WTC11 (cell line): Measurements from ENCODE around the gene CTDP1. TPM values are rescaled to one million over a fixed set of nuclear protein-coding genes. Genes with fewer than 3 reads are reported as not detected.

Source experiments
- ATAC-seq: fragments of 200-7000 bp; cut with Tn5 transposase; 2 replicates; pipeline ENCODE4 v1.10.0; 2021; ENCODE audit warnings: mild to moderate bottlenecking, moderate library complexity
- CTCF ChIA-PET: fragments of 300-600 bp; sonication (Branson Sonifier 250); formaldehyde crosslinking; loops from one replicate; lab custom pipeline; 2021; ENCODE audit warnings: antibody characterized with exemption; lab: Charles Lee
- POLR2A ChIA-PET: fragments of 350-600 bp; sonication (Branson Sonifier 250); formaldehyde crosslinking; loops from one replicate; lab custom pipeline; 2021; ENCODE audit warnings: antibody characterized with exemption; lab: Charles Lee
- DNase-seq: peaks from one replicate; pipeline ENCODE4 v3.0.0; 2021; ENCODE audit warnings: low spot score
- H3K27ac Mint-ChIP-seq: 2 replicates; pipeline ENCODE4 v1.8.0; 2021; ENCODE audit warnings: mixed read lengths
- H3K27me3 Mint-ChIP-seq: 2 replicates; pipeline ENCODE4 v1.8.0; 2021; ENCODE audit warnings: low read depth, mild to moderate bottlenecking, moderate library complexity, mixed read lengths
- H3K36me3 Mint-ChIP-seq: 2 replicates; pipeline ENCODE4 v1.8.0; 2021; ENCODE audit warnings: mixed read lengths
- H3K4me1 Mint-ChIP-seq: 2 replicates; pipeline ENCODE4 v1.8.0; 2022; ENCODE audit warnings: mixed read lengths
- H3K4me3 Mint-ChIP-seq: 2 replicates; pipeline ENCODE4 v1.8.0; 2021; ENCODE audit warnings: mild to moderate bottlenecking, moderate library complexity, mixed read lengths
- H3K9me3 Mint-ChIP-seq: 2 replicates; pipeline ENCODE4 v1.8.0; 2021; ENCODE audit warnings: mixed read lengths
- CBFB ChIP-seq: sonication (generic); formaldehyde crosslinking; IDR thresholded peaks from 2 replicates; pipeline ENCODE4 v1.8.1; 2022; ENCODE audit warnings: mild to moderate bottlenecking, low read depth, missing genetic modification reagents
- E2F1 ChIP-seq: sonication (generic); formaldehyde crosslinking; IDR thresholded peaks from 2 replicates; pipeline ENCODE4 v1.8.0; 2022; ENCODE audit warnings: mild to moderate bottlenecking, missing genetic modification reagents
- ELF4 ChIP-seq: sonication (generic); formaldehyde crosslinking; IDR thresholded peaks from 2 replicates; pipeline ENCODE4 v1.8.1; 2022; ENCODE audit warnings: low read depth, mild to moderate bottlenecking, moderate library complexity, missing genetic modification reagents
- ERG ChIP-seq: fragments of 250-450 bp; sonication (Bioruptor Pico); IDR thresholded peaks from 2 replicates; pipeline ENCODE4 v1.8.0; 2021; ENCODE audit warnings: mild to moderate bottlenecking
- ESRRA ChIP-seq: sonication (generic); formaldehyde crosslinking; IDR thresholded peaks from 2 replicates; pipeline ENCODE4 v1.8.1; 2022; ENCODE audit warnings: mild to moderate bottlenecking, missing genetic modification reagents, borderline replicate concordance
- ETV6 ChIP-seq: sonication (generic); formaldehyde crosslinking; IDR thresholded peaks from 2 replicates; pipeline ENCODE4 v1.8.1; 2022; ENCODE audit warnings: mild to moderate bottlenecking, missing genetic modification reagents
- IRF2 ChIP-seq: sonication (generic); formaldehyde crosslinking; IDR thresholded peaks from 2 replicates; pipeline ENCODE4 v1.8.0; 2022; ENCODE audit warnings: low read depth, missing genetic modification reagents, borderline replicate concordance
- JUN ChIP-seq: sonication (generic); formaldehyde crosslinking; IDR thresholded peaks from 2 replicates; pipeline ENCODE4 v1.8.0; 2023; ENCODE audit warnings: mild to moderate bottlenecking, missing genetic modification reagents
- NR1H2 ChIP-seq: sonication (generic); formaldehyde crosslinking; IDR thresholded peaks from 2 replicates; pipeline ENCODE4 v1.9.0; 2021; ENCODE audit warnings: mild to moderate bottlenecking, moderate library complexity, missing genetic modification reagents
- PRDM15 ChIP-seq: sonication (generic); formaldehyde crosslinking; IDR thresholded peaks from 2 replicates; pipeline ENCODE4 v1.8.0; 2022; ENCODE audit warnings: missing genetic modification reagents
- PRRX2 ChIP-seq: fragments of 250-450 bp; sonication (Bioruptor Pico); IDR thresholded peaks from 2 replicates; pipeline ENCODE4 v1.8.0; 2021; ENCODE audit warnings: mild to moderate bottlenecking
- RORB ChIP-seq: fragments of 250-450 bp; sonication (Bioruptor Pico); IDR thresholded peaks from 2 replicates; pipeline ENCODE4 v1.9.0; 2021; ENCODE audit warnings: mild to moderate bottlenecking
- TCF7 ChIP-seq: sonication (generic); formaldehyde crosslinking; IDR thresholded peaks from 2 replicates; pipeline ENCODE4 v1.8.0; 2022; ENCODE audit warnings: mild to moderate bottlenecking, low read depth, missing genetic modification reagents, moderate library complexity
- TEAD4 ChIP-seq: sonication (generic); formaldehyde crosslinking; IDR thresholded peaks from 2 replicates; pipeline ENCODE4 v1.8.0; 2022; ENCODE audit warnings: mild to moderate bottlenecking, missing genetic modification reagents
- ZNF317 ChIP-seq: sonication (generic); formaldehyde crosslinking; IDR thresholded peaks from 2 replicates; pipeline ENCODE4 v1.8.1; 2023; ENCODE audit warnings: low read depth, mild to moderate bottlenecking, moderate library complexity, missing genetic modification reagents, borderline replicate concordance
- ZNF416 ChIP-seq: fragments of 250-450 bp; sonication (Bioruptor Pico); IDR thresholded peaks from 2 replicates; pipeline ENCODE4 v1.9.0; 2021; ENCODE audit warnings: mild to moderate bottlenecking, inconsistent platforms
- ZNF423 ChIP-seq: fragments of 250-450 bp; sonication (Bioruptor Pico); IDR thresholded peaks from 2 replicates; pipeline ENCODE4 v2.1.2; 2022; ENCODE audit warnings: mild to moderate bottlenecking, moderate library complexity
- total RNA-seq: library from RNA; stranded (reverse); gene quantifications from 3 replicates; pipeline ENCODE4 v1.2.3, GENCODE V29; 2021
- TF ChIP-seq, protein P1 (sequence below): sonication (generic); formaldehyde crosslinking; IDR thresholded peaks from 2 replicates; pipeline ENCODE4 v1.8.1; 2022; ENCODE audit warnings: mild to moderate bottlenecking, missing genetic modification reagents, moderate library complexity, borderline replicate concordance
- TF ChIP-seq, protein P2 (sequence below): sonication (generic); formaldehyde crosslinking; IDR thresholded peaks from 2 replicates; pipeline ENCODE4 v1.8.0; 2022; ENCODE audit warnings: mild to moderate bottlenecking, missing genetic modification reagents
- TF ChIP-seq, protein P3 (sequence below): fragments of 200-600 bp; IDR thresholded peaks from 2 replicates; pipeline ENCODE4 v1.8.0; 2022; ENCODE audit warnings: antibody characterized with exemption
- TF ChIP-seq, protein P4 (sequence below): sonication (generic); formaldehyde crosslinking; IDR thresholded peaks from 2 replicates; pipeline ENCODE4 v1.8.1; 2023; ENCODE audit warnings: mild to moderate bottlenecking, missing genetic modification reagents

CTDP1 gene
- total RNA-seq, 1 experiment from 2014 or later, result 39.7 TPM

DNA sequence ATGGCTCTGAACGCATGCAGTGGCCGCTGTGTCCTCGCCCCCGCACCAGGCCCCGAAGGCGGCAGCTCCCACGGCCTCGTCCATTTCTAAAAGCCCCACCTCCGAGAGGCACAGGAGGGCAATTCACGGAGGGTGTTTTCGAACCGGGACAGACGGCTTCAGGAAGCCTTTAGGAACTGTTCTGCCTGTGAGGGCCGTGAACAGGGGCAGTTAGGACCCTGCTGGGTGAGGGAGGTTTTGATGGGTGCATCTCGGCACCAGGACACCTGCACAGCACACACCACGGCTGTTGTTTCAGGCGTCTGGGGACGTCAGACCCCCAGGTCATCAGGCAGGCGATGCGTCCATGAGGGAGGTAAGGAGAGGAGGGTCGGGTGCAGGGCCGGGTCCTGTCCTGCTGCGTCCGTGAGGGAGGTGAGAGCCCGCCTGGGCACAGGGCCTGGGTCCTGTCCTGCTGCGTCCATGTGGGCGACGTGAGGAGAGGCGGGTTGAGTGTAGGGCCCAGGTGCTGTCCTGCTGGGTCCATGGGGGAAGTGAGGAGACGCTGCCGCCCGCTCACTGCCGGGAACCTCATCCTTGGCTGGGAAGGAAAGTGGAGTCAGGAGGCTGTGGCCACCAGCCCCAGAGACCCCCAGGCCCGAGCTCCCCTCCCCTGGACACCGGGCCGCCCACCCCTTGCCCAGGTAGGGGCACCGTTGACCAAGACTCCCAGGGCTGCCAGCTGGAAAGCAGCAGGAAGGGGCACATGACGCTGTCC, 92.7 kb downstream of the CTDP1 start (continued):
- TF ChIP-seq PRDM15 (CRISPR knock-in tag) (no peak), ETV6 (CRISPR knock-in tag) (no peak), TCF7 (CRISPR knock-in tag) (no peak), ZNF423 (CRISPR knock-in tag) (no peak)

DNA sequence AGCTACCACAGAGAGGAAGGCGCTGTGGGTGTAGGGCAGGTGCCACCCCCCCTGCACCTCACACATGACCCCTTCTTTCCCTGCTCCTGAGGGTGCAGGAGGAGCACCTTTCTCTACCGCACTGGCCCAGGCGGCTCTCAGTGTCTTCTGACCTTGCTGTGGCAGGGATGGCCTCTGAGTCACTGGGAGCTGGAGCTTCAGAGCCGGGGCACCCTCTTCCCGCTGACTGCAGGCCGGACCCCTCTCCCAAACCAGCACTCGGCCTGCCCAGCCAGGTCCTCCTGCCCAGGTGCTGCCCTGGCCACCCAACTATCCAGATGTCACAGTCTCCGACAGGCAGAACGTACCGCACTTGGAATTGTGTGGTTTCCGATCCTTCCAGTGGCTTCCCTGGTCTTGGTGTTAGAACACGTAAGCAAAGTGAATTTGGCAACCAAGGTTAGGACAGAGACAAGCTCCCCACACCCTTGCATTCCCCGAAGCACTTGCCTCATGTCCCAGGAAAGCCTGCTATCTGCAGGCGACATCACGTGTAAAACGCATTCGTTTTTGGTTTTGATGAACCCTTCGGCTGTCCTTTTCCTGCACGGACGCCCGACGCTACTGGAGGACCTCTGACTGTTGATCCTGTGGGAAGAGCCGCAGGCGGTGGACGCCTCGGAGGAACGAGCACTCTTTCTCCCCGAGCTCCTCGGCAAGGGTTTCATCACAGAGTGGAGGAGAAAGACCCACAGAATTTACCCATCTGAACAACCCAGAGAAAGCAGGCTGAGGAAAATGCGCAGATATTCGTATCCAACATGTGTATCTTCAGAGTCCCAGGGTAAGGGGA, 93.5 kb downstream of the CTDP1 start:
- ChIA-PET CTCF (no interaction called here), POLR2A (no interaction called here)
- H3K27me3 Mint-ChIP-seq, result peaks cover 4% of the 10 kb centered on the region
- ATAC-seq (no peak), DNase-seq (peak; percentile 5)
- peak overlapping the region; percentile 7; the same call in 1 of the 2 replicates for H3K27ac Mint-ChIP-seq
- no peaks in the 10 kb centered on the region for H3K36me3 Mint-ChIP-seq
- H3K4me1 Mint-ChIP-seq, result no peaks in the 10 kb centered on the region
- H3K4me3 Mint-ChIP-seq, result no peak overlapping the region
- H3K9me3 Mint-ChIP-seq, result peaks cover 27% of the 10 kb centered on the region
- TF ChIP-seq, protein P1, sequence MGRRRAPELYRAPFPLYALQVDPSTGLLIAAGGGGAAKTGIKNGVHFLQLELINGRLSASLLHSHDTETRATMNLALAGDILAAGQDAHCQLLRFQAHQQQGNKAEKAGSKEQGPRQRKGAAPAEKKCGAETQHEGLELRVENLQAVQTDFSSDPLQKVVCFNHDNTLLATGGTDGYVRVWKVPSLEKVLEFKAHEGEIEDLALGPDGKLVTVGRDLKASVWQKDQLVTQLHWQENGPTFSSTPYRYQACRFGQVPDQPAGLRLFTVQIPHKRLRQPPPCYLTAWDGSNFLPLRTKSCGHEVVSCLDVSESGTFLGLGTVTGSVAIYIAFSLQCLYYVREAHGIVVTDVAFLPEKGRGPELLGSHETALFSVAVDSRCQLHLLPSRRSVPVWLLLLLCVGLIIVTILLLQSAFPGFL, result no peak
- no peak for TF ChIP-seq NR1H2 (CRISPR knock-in tag)
- TF ChIP-seq, protein P2, sequence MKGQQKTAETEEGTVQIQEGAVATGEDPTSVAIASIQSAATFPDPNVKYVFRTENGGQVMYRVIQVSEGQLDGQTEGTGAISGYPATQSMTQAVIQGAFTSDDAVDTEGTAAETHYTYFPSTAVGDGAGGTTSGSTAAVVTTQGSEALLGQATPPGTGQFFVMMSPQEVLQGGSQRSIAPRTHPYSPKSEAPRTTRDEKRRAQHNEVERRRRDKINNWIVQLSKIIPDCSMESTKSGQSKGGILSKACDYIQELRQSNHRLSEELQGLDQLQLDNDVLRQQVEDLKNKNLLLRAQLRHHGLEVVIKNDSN (CRISPR knock-in tag), result no peak
- TF ChIP-seq ZNF317 (CRISPR knock-in tag), result no peak
- no peak for TF ChIP-seq ESRRA (CRISPR knock-in tag)
- TF ChIP-seq PRRX2 (CRISPR knock-in tag), result no peak
- TF ChIP-seq RORB (CRISPR knock-in tag), result no peak
- no peak for TF ChIP-seq JUN
- TF ChIP-seq CBFB (CRISPR knock-in tag), result no peak
- TF ChIP-seq ZNF416, result no peak
- TF ChIP-seq ELF4, result no peak
- no peak for TF ChIP-seq E2F1
- no peak for TF ChIP-seq IRF2 (CRISPR knock-in tag)
- TF ChIP-seq TEAD4, result no peak
- TF ChIP-seq, protein P3, sequence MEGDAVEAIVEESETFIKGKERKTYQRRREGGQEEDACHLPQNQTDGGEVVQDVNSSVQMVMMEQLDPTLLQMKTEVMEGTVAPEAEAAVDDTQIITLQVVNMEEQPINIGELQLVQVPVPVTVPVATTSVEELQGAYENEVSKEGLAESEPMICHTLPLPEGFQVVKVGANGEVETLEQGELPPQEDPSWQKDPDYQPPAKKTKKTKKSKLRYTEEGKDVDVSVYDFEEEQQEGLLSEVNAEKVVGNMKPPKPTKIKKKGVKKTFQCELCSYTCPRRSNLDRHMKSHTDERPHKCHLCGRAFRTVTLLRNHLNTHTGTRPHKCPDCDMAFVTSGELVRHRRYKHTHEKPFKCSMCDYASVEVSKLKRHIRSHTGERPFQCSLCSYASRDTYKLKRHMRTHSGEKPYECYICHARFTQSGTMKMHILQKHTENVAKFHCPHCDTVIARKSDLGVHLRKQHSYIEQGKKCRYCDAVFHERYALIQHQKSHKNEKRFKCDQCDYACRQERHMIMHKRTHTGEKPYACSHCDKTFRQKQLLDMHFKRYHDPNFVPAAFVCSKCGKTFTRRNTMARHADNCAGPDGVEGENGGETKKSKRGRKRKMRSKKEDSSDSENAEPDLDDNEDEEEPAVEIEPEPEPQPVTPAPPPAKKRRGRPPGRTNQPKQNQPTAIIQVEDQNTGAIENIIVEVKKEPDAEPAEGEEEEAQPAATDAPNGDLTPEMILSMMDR, result no peak
- no peak for TF ChIP-seq ERG (CRISPR knock-in tag)
- TF ChIP-seq, protein P4, sequence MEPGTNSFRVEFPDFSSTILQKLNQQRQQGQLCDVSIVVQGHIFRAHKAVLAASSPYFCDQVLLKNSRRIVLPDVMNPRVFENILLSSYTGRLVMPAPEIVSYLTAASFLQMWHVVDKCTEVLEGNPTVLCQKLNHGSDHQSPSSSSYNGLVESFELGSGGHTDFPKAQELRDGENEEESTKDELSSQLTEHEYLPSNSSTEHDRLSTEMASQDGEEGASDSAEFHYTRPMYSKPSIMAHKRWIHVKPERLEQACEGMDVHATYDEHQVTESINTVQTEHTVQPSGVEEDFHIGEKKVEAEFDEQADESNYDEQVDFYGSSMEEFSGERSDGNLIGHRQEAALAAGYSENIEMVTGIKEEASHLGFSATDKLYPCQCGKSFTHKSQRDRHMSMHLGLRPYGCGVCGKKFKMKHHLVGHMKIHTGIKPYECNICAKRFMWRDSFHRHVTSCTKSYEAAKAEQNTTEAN, result no peak
